HEK293 (cell line): ENCODE measurements around the gene PTPRG.

Source experiments
- KLF16 ChIP-seq: fragments of 450-650 bp; formaldehyde crosslinking; IDR thresholded peaks from 2 replicates; pipeline ENCODE4 v1.5.1; 2017; ENCODE audit warnings: missing biosample characterization, missing genetic modification characterization
- SALL2 ChIP-seq: fragments of 450-650 bp; formaldehyde crosslinking; IDR thresholded peaks from 2 replicates; pipeline ENCODE4 v1.5.0; 2017; ENCODE audit warnings: missing biosample characterization, mild to moderate bottlenecking, missing genetic modification characterization, borderline replicate concordance
- ZNF155 ChIP-seq: fragments of 450-650 bp; formaldehyde crosslinking; IDR thresholded peaks from 2 replicates; pipeline ENCODE4 v1.5.1; 2016; ENCODE audit warnings: missing biosample characterization, missing genetic modification characterization
- ZNF248 ChIP-seq: fragments of 450-650 bp; formaldehyde crosslinking; IDR thresholded peaks from 2 replicates; pipeline ENCODE4 v1.5.1; 2017; ENCODE audit warnings: missing biosample characterization, missing genetic modification characterization
- ZNF548 ChIP-seq: fragments of 450-650 bp; formaldehyde crosslinking; IDR thresholded peaks from 2 replicates; pipeline ENCODE4 v1.5.1; 2016; ENCODE audit warnings: missing biosample characterization, missing genetic modification characterization
- TF ChIP-seq, protein P1 (sequence below): fragments of 450-650 bp; formaldehyde crosslinking; IDR thresholded peaks from 2 replicates; pipeline ENCODE4 v1.5.1; 2016; ENCODE audit warnings: missing biosample characterization, missing genetic modification characterization
- TF ChIP-seq, protein P2 (sequence below): fragments of 450-650 bp; formaldehyde crosslinking; IDR thresholded peaks from 2 replicates; pipeline ENCODE4 v1.5.1; 2016; ENCODE audit warnings: missing biosample characterization, missing genetic modification characterization

DNA sequence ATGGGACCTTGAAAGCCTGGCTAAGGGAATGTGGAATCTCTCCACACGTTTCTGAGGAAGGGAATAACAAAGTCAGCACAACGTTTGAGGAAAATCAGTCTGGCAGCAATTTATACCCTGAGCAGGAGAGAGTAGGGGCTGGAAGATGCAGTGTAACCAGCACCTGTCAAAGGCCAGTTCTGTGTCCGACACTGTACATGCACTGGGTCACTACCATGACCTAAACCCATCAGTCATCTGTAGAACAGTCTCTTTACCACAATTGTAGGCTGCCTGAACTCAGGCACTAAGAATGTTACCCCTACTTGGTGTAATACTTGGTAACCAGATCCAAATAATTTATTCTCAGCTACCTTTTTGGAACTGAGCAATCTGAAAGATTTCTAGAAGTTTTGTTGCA, 698.6 kb downstream of the PTPRG start:
- TF ChIP-seq ZNF155 (tag by site-specific recombination) (no peak), KLF16 (no peak), ZNF248 (no peak), SALL2 (tag by site-specific recombination) (no peak), ZNF548 (no peak)
- TF ChIP-seq, protein P1, sequence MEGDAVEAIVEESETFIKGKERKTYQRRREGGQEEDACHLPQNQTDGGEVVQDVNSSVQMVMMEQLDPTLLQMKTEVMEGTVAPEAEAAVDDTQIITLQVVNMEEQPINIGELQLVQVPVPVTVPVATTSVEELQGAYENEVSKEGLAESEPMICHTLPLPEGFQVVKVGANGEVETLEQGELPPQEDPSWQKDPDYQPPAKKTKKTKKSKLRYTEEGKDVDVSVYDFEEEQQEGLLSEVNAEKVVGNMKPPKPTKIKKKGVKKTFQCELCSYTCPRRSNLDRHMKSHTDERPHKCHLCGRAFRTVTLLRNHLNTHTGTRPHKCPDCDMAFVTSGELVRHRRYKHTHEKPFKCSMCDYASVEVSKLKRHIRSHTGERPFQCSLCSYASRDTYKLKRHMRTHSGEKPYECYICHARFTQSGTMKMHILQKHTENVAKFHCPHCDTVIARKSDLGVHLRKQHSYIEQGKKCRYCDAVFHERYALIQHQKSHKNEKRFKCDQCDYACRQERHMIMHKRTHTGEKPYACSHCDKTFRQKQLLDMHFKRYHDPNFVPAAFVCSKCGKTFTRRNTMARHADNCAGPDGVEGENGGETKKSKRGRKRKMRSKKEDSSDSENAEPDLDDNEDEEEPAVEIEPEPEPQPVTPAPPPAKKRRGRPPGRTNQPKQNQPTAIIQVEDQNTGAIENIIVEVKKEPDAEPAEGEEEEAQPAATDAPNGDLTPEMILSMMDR (tag by site-specific recombination) = no peak
- TF ChIP-seq, protein P2, sequence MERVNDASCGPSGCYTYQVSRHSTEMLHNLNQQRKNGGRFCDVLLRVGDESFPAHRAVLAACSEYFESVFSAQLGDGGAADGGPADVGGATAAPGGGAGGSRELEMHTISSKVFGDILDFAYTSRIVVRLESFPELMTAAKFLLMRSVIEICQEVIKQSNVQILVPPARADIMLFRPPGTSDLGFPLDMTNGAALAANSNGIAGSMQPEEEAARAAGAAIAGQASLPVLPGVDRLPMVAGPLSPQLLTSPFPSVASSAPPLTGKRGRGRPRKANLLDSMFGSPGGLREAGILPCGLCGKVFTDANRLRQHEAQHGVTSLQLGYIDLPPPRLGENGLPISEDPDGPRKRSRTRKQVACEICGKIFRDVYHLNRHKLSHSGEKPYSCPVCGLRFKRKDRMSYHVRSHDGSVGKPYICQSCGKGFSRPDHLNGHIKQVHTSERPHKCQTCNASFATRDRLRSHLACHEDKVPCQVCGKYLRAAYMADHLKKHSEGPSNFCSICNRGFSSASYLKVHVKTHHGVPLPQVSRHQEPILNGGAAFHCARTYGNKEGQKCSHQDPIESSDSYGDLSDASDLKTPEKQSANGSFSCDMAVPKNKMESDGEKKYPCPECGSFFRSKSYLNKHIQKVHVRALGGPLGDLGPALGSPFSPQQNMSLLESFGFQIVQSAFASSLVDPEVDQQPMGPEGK = no peak
